ENCODE data around the gene GJB2. TPM values are rescaled to one million over a fixed set of nuclear protein-coding genes. Genes with fewer than 3 reads are reported as not detected.

GJB2 gene
- total RNA-seq, 4 donors from 2014 or later = 0.54 to 57.5 (median 5.6) TPM

DNA sequence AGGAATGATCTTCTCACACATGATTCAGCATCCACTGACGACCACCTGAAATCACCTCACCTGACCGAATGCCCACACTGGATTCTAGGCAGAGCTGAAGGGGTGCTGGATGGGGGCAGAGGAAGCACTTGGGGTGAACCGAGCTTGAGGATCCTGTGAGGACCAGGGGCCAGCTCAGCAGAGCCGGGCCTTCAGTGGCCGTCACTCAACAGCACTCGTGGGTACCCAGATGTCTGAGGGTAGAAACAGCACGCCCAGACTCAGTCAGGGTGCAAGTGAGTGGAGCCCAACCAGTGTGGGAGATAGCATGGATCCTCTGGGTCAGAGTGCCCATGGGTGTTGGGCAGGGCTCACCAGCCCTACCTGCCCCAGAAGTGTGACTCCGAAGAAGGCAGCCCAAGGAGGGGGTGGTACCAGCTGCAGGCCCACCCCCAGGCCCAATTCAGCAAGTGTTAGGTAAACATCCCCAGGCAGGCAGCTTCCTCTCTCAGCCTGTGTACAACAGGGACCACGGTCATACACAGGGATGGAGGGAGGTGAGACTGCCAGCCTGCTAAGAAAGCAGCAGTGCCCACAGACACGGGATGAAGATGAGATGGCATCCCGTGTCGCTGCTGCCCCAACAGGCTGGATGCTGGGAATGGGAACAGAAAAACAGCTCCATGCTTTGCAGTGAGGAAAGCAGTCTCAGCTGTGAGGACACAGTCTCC is 48.4 kb downstream of the GJB2 start:
- WGBS, 2 donors (ENCODE audit: low coverage in 1 of 2) = 67 to 75% methylated on average over 1 to 4 of the region's 12 CpGs
- Histone ChIP-seq H3K36me3 (no peaks in the 10 kb centered on the region), H3K4me1 (peaks cover 0 to 9% (median 0%) of the 10 kb centered on the region in 3 donors), H3K27me3 (peaks cover 79% of the 10 kb centered on the region), H3K9me3 (no peaks in the 10 kb centered on the region), H3K27ac (no peak overlapping the region), H3K4me3 (no peak overlapping the region)
- ATAC-seq = no peak
- TF ChIP-seq POLR2A (IDR thresholded peaks at IDR 0.05) (no peak), POLR2AphosphoS5 (IDR thresholded peaks at IDR 0.05) (no peak), EP300 (IDR thresholded peaks at IDR 0.05) (no peak)
- TF ChIP-seq, protein P1, sequence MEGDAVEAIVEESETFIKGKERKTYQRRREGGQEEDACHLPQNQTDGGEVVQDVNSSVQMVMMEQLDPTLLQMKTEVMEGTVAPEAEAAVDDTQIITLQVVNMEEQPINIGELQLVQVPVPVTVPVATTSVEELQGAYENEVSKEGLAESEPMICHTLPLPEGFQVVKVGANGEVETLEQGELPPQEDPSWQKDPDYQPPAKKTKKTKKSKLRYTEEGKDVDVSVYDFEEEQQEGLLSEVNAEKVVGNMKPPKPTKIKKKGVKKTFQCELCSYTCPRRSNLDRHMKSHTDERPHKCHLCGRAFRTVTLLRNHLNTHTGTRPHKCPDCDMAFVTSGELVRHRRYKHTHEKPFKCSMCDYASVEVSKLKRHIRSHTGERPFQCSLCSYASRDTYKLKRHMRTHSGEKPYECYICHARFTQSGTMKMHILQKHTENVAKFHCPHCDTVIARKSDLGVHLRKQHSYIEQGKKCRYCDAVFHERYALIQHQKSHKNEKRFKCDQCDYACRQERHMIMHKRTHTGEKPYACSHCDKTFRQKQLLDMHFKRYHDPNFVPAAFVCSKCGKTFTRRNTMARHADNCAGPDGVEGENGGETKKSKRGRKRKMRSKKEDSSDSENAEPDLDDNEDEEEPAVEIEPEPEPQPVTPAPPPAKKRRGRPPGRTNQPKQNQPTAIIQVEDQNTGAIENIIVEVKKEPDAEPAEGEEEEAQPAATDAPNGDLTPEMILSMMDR (IDR thresholded peaks at IDR 0.05) = no peak

GRCh38 chr13:20142927-20143480 is 49.7 kb downstream of the GJB2 start:
- H3K27me3 ChIP-seq = peaks cover 75% of the 10 kb centered on the region
- peaks cover 0 to 9% (median 0%) of the 10 kb centered on the region in 3 donors for H3K4me1 ChIP-seq
- ATAC-seq = no peak
- no peaks in the 10 kb centered on the region for H3K9me3 ChIP-seq
- 94 to 96% methylated on average over 4 to 9 of the region's 30 CpGs for WGBS, 2 donors (ENCODE audit: low coverage in 1 of 2)
- H3K36me3 ChIP-seq = no peaks in the 10 kb centered on the region
- no peak for TF ChIP-seq POLR2A (IDR thresholded peaks at IDR 0.05)
- TF ChIP-seq, protein P1 (IDR thresholded peaks at IDR 0.05) = no peak
- TF ChIP-seq POLR2AphosphoS5 (IDR thresholded peaks at IDR 0.05) = no peak
- TF ChIP-seq EP300 (IDR thresholded peaks at IDR 0.05) = no peak
- H3K27ac ChIP-seq = no peak overlapping the region
- H3K4me3 ChIP-seq = no peak overlapping the region

GRCh38 chr13:20142023-20142926 is 50.5 kb downstream of the GJB2 start:
- no peaks in the 10 kb centered on the region for H3K36me3 ChIP-seq
- 56 to 98% methylated on average over 10 to 15 of the region's 84 CpGs for WGBS, 2 donors (ENCODE audit: low coverage in 1 of 2)
- TF ChIP-seq POLR2A (IDR thresholded peaks at IDR 0.05) = no peak
- TF ChIP-seq EP300 (IDR thresholded peaks at IDR 0.05) = no peak
- TF ChIP-seq, protein P1 (IDR thresholded peaks at IDR 0.05) = no peak
- no peak for TF ChIP-seq POLR2AphosphoS5 (IDR thresholded peaks at IDR 0.05)
- H3K27ac ChIP-seq = no peak overlapping the region
- peaks cover 83% of the 10 kb centered on the region for H3K27me3 ChIP-seq
- ATAC-seq = no peak
- H3K4me1 ChIP-seq = peaks cover 0 to 9% (median 0%) of the 10 kb centered on the region in 3 donors
- H3K4me3 ChIP-seq = peak overlapping the region in 1 of 2 donors; percentile 12
- no peaks in the 10 kb centered on the region for H3K9me3 ChIP-seq

DNA sequence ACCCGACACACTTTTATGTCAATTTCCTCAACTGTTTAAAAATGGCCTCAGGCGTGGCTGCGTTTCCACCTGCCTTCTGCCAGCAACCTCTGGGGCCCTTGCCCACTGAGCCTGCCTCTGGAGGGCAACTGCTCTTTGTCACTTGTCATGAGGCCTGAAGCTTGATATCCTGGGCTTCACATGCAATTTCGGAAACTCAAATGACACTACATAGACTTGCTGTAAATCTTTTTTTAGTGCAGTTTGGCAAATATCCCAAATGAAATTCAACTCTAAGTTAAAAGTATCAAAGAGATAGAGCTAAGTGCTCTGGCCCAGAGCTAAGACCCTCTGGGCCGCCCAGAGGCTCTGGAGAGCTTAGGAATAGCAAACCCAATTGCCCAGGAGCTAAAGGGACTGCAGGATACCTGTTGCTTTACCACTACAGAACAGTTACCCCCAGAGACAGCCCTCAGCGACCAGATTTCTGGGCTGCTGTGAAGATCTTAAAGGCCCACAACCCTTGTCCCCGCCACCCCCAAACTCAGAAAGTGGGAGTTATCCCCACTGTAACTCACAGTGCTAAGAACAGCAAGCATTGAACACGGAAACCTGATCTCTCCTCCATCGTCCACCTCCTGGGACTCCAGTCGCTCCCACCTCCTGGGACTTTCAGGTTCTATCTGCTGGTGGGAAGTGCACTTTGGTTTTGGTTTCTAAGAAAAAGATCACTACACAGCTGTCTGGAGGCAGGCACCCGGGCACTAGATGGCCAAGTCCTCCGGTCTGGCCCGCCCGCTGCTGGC is 51.3 kb downstream of the GJB2 start:
- Histone ChIP-seq H3K4me1 (peaks cover 0 to 16% (median 3%) of the 10 kb centered on the region in 3 donors), H3K27ac (no peak overlapping the region), H3K4me3 (no peak overlapping the region), H3K36me3 (no peaks in the 10 kb centered on the region), H3K9me3 (no peaks in the 10 kb centered on the region), H3K27me3 (peaks cover 85% of the 10 kb centered on the region)
- 63 to 78% methylated on average over 5 to 7 of the region's 14 CpGs for WGBS, 2 donors (ENCODE audit: low coverage in 1 of 2)
- TF ChIP-seq, protein P1 (IDR thresholded peaks at IDR 0.05) = no peak
- TF ChIP-seq POLR2A (IDR thresholded peaks at IDR 0.05) = no peak
- ATAC-seq = no peak

Measured in gastroesophageal sphincter (tissue), 4 donors.